Activated CD4-positive, alpha-beta T cell treated with anti-CD3 and anti-CD28 coated beads for 24 hours (primary cell): ENCODE measurements around the gene ESRRG.

Experiments used
- DNase-seq, 2 donors: peaks; one replicate each; pipeline ENCODE4 v3.0.0-alpha.2; 2020; ENCODE audit warnings: low read depth in 2 of 2

ESRRG gene

DNA sequence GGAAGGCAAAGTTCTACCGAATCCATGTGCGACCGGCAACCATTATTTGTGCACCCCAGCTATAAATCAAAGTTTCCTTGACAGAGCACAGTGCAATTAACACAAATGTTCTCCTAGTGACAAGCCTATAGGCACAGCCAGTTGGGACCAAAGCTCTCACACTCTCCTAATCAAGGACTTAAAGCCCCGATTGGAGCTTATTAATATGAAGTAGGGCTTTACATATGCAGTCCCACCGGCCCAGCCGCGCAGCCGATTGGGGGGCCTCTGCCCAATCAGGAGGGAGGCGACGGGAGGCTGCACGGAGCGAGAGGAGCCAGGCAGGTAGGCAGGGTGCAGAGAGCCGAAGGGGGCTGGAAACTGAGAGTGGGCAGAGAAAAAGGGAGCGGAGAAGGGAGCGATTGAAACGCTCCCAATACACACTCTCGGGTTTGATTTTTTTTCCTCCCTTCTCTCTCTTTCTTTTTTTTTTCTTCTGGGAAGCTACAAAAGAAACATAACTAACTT lies at the start of gene ESRRG:
ESRRG (minus strand) TSS at position 156 of the 507 bp plus-strand sequence; CDS start at position 26, 130 bp downstream.
- DNase-seq: no peak

DNA sequence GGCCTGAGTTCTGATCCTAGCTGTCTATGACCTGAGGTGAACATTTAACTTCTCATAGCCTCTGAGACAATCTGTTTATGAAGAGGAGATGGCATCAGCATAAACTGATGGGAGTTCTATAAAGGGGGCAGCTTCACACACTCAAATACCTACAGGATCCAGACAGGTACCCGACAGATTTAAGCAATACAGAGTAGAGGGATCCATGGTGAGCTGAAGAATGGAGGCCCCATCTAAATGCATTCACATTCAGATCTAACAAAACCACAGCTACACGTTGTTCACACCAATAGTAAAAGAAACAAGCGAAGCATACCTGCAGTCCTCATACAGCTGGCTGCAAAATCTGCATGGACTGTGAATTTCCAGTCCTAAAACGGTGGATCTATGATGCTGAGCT lies 48.7 kb upstream of the ESRRG start:
- no peak for DNase-seq

DNA sequence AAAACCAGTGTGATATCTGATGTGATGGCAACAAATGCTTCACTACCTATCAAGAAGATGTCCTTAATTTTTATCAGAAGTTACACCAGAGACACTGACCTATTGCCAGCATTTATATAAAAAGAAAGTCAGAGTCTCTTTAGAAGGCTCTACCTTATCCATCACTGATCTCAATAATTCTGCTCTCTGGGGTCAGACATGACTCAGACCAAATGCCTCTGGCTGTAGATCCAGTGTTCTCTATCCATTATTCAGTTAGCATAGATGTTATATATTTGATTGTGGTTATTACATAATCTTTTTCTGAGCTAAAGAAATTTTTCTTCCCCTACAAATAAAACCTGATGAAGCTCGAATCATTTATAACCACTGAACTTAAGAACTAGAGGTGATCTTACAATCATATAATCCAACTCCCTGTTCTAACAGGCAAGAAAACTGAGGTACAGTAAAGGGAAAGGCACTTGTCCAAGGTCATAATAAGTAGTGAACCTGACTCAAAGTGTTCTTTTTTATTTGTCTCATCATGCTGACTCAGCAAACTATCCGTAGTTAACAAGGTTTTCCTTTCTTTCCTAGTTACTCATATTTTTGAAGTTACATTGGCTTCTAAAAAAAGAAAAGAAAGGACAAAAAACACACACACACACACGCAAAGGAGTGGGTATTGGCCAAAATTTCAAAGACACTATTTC lies 43.6 kb upstream of the ESRRG start:
- no peak for DNase-seq

DNA sequence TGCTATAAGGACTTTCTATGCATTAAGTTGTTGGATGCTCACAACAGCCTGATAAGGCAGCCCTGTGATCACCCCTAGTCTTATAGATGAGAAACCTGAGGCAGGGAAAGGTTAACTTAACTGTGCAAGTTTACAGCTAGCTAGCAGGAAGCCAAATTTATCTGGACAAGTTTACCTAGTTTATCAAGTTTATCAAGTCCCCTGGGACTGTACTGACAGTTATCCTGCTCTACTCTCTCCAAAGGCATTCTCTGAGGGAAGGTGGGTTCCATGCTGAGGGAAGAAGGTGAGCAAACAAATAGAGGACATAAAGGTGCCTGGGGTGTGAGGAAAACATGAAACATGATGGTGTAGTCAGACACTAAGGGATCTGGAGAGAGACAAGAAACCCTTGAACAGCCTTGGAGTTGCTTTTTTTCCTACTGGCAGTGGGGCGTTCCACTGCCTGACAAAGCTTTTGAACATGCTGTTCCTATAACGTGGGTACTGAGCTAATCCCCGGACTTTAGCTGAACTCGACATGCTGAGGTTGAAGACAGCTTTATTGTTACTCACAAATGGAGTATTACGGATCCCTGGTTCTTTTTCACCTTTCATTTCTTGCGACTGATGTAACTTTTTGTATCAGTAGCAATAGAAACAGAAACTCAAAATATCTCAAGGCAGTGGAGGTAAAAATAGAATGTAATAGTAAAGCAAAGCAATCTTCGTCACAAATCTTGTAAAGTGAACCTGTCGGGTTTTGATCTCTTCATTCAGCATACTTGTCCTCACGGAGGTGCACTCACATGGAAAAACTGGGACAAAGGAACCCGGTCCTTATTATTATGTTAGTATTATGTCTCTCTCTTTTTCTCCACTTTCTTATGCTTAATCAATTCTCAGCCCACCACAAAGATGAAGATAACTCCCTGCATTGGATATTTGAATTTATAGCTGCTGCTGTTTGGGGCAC lies 42.4 kb upstream of the ESRRG start:
- no peak for DNase-seq

DNA sequence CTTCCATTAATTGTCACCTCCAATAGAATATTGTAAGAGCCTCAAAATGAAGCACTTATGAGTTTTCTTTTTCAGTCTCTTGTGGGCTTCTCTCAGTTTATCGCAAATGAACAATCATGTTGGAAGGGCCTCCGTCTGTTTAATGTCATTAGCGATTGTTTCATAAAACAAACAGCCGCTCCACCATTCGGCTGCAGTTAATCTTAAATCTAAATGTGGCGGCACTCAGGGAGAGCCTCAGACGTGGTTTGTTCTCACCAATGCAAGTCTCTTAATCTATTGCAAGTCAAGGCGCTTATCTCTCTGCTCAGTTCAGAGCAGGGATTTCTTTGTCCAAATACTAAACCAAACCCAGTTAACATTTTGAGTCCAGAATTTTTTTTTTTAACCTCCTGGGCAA lies 34.9 kb upstream of the ESRRG start:
- no peak for DNase-seq

DNA sequence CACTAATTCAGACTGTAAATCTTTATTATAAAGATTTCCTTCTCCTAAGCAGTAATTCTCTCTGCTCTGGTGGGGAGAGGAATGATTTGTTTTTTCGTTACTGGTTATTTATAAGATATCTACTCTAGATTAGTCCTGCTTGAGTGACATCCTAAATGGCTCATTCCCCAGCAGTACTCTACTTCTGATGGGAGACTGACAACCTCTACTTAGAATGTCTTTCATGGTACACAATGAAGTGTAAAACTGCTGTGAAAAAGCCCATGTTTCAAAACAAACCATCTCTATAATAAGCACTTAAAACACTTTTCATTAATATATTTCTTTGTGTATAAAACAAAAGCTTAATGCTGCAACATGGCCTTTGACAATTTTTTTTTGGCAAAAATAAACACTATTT lies 33.9 kb upstream of the ESRRG start:
- DNase-seq: no peak

DNA sequence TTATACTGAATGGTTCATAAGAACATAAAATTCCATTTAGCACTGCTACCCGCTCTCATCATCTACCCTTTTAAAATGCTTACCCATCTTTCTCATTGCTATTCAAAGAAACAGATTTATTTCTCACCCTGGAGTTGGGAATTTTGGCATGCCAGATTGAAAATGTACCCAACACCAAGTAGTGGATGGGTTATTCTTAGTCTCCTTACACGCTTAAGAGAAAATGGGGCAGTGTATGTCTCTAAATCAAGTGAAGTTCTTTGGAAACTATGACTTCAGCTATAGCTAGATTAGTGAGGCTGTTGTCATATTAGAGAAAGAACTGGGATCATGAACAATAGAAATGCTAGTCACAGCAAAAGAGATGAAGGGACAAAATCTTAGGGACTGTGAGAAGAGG lies 27.7 kb upstream of the ESRRG start:
- no peak for DNase-seq

DNA sequence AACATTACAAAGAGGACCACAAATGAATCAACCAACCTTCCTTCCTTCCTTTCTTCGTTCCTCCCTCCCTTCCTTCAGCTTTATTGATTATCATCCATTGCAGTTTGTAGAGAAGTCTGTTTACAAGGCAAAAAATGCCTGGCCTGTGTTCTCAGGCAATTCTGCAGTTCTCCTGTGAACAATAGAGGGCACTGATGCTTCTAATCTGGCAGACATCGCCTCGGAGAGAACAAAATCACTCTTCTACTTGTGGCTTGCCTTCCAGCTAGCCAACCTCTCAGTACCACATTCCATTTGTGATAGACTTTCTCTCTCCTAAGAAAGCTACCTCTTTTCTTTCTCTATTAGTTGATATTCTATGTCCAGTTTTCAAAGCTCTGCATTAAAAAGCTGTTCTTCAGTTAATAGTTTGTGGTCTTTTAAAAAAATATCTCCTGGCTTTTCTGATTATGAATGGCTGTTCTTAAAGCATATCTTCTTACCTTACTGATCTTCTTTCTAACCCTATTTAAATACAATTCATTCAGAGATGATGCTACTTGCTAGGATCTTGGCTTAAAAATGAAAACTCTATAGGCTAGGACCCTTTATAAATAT lies 26.9 kb upstream of the ESRRG start:
- no peak for DNase-seq

DNA sequence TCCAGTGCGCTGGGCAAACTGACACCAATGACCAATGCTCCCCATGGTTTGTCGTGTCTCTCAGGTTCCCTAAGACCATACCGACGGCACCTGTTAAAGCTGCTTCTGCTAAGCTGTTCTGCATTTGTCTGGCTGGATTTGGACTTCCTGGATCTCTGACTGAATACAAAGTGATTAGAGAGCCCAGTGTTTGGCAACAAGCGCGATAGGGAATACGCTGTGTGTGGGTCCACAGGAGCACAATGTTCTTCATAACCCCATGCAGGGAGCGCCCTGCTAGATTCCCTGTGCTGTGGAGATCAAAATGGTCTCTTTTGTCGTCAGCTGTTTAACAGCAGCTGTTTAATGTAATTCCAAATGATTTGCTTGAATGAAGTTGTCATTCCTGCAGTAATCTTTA lies 26.0 kb upstream of the ESRRG start:
- no peak for DNase-seq

DNA sequence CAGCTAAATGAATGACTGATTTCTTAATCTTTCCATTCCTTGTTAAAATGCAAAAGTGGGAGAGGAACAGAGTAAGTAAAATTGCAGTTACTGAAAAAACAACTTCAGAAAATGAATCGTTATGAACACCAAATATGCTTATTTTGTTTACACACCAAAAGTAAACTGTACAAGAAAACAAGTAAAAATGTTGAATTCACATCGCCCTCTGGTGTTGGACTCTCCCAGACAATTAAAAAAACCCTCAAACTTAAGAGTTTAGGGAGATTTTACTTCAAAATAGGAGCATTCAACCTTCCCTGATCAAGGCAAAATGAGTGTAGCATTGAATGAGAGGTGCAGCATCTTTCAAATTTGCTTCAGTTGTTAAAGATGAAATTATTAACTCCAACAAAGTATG lies 19.4 kb upstream of the ESRRG start:
- DNase-seq: no peak

DNA sequence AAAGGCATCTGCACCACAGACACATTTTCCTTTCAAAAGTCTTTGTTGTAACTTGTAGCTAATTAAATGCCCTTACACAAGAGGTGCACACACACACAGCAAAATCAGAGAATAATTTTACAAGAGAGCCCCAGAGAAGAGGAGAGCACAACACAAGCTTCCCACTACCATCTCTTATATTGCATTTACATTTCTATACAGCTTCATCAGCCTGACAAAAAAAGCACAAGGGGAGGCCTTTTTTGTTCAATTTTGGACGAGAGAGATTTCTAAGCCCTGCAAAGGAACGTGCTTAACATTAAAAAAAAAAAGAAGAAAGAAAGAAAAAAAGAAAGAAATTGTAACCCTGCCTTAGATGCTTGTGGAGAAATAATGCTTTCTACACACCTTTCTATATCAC lies 17.1 kb upstream of the ESRRG start:
- no peak for DNase-seq

DNA sequence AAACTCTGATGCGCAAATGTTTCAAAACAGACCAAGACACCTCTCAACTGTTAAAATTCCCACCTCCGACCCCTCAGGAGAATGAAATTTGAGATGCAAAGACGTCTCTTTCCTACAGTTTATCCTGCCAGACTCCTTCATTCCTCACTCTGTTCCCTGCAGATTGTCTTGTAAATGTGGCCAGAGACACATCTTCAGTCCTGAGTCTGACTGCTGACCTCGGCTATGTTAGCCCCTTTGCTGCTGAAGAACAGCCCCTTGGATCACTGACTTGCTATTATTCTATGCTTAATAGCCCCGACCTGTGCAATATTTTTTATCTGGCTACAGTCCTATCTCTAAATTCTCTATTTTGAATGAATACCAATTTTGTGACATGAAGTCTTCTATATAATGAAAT lies 16.6 kb upstream of the ESRRG start:
- DNase-seq: no peak

DNA sequence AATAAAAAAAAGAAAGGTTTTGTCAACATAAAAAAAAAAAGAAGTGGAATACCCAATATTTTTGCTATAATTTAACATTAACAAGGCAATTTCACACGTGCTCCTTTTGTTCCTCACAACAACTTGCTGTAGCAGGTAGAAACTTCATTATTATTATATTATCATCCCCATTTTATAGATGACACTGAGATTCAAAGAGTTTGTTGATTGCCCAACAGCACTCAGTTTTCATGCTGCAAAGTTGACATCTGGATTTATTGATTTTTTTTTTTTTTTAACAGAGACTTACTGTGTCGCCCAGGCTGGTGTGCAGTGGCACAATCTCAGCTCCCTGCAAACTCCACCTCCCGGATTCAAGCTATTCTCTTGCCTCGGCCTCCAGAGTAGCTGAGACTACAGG lies 8.9 kb upstream of the ESRRG start:
- no peak for DNase-seq

DNA sequence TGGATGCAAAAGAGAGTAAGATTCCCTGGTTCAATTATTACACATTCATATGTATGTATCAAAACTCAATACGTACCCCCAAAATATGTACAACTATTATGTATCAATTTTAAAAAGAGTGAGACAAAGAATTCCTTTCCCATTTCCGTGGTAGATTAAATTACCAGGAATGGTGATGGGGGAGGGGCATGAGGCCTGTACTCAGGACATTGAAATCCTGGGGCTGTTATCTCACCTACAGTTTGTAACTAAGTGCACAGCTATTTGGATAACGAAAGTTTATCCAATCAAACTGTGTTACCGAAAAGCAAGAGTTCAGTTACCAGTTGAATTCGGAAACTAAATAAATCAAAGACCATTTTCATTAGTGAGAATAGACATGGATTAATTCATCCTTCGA lies 8.3 kb upstream of the ESRRG start:
- no peak for DNase-seq

DNA sequence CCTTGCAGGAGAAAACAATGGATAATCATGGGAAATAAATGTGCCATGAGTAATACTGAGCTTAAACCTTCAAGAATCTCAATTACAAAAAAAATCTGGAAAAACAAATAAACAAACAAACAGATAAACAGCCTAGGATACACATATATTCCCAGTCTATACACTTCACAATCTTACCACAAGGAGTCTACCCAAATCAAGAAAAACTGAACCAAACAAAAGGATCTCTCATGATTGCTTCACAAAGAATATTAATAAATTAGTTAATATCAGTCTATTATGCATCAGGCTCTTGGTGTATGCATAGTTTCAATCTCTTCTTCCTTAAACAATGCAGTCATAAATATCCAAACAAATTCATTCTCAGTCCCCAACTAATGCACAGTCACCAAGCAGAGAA lies 3.2 kb upstream of the ESRRG start:
- no peak for DNase-seq

DNA sequence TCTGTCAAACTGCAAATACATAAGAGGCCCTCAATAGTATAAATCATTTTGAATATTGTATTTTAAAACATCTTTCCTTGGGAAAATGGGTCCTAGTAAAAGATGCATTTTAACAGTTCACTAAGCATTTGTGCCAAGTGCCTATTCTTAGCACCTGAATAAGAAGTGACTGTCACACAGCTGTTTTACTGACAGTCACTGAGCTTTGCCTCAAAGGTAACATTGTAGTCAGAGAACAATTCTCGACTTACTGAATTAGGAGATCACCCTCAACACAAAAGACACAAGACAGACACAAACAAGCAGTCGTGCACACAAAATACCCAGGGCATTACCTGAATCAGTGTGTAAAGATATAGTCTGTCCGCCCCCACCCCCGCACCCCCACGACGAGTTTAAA lies 408 bp downstream of the ESRRG start:
- no peak for DNase-seq

DNA sequence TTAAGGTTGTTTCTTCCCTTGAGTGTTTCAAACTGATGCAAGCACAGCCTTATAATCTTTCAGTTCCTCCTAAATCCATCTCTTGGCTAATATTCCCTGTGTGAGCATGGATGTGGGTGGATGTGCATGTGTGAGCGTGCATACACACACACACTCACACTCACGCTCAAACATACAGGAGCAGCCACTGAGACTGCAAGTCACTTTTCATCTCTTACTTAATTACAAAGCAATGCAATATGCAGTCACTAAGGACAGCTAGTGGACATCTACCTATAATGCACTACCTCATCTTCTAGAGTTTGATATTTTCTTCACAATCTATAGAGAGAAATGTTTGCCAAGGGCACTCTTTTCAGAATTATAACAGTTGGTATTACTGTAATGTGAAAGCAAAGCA lies 1.4 kb downstream of the ESRRG start:
- DNase-seq: no peak

DNA sequence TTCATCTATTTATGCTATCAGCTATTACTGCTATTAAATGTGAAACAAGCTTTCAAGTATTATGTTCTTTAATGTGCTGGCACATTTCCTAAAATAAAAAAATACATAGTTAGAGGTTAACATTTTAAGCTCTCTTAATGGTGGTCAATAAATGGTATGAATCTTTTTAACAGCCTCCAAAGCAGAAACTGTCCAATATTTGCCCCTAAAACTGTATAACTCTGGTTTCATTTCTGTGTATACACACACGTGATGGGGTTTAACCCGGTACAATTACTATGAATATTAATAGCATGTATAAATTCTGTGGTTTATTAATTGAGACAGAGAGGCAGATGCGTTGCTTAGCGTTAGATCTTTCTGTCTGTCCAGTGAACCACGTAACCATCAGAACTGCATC lies 2.2 kb downstream of the ESRRG start:
- DNase-seq: no peak

DNA sequence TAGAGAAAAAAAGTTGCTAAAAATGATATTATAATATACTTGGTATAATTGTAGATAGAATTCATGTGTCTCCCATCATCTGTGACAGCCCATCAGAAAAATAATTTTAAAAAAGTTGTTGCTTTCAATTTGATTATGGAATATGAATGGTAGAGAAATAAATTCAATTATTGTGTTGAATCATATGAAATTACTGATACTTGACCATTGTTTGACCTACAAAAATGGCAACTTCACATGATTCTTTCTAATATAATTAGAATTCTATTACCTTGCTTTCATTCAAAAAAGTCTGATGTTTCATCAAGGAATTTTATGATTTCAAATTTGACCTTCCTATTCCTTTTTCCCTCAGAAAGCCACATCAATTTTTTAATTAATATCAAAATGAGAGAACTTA lies 11.5 kb downstream of the ESRRG start:
- DNase-seq: no peak

DNA sequence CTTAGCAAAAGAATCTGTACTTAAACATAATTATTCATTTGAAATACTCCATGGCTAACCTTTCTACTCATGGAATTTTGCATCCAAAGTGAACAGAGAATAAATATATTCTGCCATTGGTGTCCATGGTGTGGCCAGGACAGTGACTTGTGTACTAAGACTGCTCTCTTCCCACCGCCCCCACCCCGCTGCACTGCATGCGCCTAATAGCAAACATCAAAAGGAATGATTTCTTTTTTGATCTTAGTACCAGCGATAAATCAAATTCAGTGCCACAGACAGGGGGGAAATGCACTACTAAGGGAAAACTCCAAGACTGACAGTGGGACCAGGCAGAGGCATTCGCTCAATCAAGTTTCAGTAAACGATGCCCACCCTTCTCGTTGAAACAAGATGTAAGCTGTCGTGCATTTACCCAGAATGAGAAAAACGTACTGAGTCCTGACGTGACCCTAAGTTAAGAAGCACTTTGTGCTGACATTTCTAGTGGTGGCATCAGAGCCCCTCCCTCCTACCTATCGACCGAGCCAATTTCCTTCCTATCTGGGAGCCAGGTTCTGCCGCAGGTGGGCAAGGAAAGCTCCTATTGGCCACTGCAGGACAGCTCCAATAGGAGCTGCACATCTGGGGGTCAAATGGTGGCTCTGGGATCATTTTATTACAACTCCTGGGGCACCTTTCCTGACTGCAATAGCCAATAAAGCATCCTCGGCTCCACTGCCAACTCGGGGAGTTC lies 12.5 kb downstream of the ESRRG start:
- no peak for DNase-seq

DNA sequence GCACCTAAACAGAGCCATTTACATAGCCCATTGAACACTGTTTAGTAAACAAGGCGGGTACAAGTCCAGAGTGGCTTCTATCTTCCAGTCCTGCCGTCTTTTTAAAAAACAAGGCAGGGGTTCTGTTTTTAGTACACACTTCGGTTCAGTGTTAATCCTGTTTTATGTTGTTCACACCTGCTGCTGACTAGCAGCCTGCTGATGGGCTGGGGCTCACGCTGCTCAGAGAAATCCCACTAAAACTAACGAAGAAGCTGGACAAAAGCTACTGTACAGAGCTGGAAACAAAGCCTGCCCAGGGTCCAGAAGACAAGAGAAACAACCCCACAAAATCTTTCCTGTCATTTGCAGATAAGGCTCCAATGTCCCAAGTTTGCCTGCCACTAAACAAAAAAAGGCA lies 13.2 kb downstream of the ESRRG start:
- DNase-seq: no peak

DNA sequence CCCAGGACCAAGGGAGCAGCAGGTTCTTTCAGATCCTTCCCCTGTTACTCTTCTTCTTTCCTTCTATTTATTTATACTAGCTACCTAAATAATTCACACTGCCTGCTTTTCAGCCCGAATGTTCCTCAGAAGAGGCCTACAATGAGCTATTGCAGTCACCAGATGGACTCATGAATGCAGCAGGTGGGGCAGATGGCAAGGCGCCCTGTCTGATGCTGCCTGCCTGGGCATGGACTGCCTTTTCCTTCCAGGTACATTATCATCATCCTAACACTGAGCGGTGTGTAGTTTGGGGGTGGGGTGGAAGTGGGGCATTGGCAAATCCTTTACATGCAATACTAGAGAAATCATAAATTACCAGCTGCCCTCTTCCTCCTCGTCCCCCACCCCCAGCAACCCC lies 17.6 kb downstream of the ESRRG start:
- no peak for DNase-seq
